HG02763 (cell line): Measurements from ENCODE around the gene FFAR3.
A peak's percentile ranks its signal among the peaks of the same experiment; 100 is the strongest.

Experiments
- ATAC-seq: cut with Tn5 transposase; IDR thresholded peaks from one replicate; pipeline ENCODE4 v1.9.1; 2021; ENCODE audit warnings: mild to moderate bottlenecking, moderate library complexity; ENCODE audit not compliant: unreplicated experiment

The FFAR3 gene

DNA sequence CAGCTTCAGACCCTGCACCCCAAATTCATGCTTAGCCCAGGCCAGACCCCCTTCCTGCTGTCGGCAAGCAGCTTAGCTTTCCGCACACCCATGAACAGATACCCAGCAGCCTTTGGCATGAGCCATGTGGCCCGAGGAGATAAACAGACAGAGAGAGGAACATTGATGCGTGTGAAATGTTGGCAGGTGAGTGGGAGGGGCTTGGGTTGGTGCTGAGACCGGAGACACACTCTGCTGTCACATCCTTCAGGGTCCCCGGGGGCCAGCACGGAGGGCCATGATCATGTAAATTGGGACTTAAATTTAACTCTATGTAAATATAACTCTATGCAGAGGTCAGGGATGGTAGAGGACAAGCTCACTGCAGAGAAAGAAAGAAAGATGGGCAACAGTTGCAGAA lies 27.8 kb upstream of the FFAR3 start:
- peak; percentile 46 for ATAC-seq

DNA sequence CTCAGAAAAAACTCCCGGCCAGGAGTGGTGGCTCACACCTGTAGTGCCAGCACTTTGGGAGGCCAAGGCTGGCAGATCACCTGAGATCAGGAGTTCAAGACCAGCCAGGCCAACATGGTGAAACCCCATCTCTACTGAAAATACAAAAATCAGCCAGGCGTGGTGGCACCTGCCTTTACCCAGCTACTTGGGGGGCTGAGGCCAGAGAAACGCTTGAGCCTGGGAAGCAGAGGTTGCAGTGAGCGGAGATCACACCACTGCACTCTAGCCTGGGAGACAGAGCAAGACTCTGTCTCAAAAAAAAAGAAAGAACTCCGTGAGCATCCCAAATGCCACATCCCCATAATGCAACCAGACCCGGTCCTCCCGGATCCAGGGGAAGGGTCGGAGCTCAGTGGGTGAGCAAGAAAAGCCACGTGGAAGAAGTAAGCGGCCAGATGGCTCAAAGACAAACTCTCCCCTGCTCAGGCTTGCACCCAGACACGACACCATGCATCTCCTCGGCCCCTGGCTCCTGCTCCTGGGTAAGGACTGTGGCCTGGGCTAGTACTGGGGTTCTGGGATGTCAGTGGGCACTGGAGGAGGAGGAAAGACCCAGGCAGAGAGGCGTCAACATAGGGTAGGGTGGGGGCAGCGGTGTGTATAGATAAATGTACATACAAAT lies 26.6 kb upstream of the FFAR3 start:
- no peak for ATAC-seq

DNA sequence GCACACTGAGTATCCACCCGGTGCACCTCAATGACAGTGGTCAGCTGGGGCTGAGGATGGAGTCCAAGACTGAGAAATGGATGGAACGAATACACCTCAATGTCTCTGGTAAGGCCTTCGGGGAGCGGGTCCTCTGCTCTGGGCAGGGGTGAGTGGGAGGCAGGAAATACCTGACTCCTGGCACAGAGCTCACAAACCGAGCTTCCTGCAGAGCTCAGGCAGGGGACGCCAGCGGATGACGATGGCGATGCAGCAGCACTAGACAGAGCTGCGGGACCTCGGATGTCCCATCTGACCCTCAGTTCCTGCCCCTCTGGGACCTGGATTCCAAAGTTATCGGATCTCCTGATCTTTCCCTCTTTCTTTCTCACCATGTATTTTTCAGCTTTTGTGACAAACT lies 25.4 kb upstream of the FFAR3 start:
- no peak for ATAC-seq

DNA sequence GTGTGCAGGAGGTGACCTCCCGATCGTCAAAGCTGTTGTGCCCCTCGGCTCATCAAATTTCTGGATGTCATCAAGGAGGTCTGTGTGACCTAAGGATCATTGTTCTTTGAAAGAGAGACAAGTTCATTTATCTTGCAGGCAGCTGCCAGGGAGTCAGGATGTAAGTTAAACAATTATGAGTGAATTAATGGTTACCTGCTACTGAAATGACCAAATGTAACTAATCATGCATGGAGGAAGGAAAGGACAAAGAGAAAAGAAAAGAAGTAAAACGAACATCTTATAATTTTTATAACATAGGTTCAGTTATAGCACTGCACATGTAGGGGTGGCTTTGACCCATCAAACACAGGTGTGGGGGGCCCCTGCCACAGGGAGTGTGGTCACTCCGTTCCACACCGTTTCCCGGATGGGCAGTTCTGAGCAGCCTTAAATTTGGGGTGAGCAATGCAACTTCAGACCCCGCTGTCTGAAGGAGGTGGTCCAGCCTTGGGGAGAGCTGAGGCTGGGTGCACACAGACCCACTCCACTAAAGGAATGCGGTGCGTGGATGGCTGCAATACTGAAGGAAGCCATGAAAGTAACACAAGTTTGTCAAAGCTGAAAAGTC lies 24.0 kb upstream of the FFAR3 start:
- no peak for ATAC-seq

DNA sequence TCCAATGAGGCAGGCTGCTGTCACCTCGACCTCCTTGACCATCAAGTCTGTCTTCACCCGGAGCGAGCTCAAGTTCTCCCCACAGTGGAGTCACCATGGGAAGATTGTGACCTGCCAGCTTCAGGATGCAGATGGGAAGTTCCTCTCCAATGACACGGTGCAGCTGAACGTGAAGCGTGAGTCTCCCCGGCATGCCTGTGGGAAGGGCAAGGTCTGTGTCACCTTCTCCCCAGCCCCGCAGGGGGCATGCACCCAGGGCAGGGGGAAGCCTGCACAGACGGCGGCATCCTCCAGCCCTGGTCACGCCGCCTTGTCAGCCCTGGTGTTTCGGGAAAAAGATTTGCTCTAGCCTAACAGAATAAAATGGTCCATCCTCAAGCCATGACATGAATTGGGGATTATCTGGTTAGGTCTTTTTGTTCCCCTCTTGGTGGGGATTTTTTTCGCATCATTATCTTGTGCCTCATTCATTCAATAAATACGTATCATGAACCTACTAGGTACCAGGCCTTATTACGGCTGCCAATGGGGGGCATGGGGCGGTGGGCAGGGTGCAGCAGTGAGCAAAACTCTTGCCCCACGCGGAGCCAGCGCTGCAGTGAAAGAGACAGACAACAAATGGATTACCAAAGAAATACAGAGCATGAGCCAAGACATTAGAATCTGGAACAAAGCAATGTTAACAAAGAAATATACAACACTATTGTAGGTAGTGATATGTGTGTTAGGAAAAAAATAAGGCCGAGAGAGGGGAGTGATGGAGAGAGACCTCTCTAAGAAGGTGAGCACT lies 21.9 kb upstream of the FFAR3 start:
- no peak for ATAC-seq

DNA sequence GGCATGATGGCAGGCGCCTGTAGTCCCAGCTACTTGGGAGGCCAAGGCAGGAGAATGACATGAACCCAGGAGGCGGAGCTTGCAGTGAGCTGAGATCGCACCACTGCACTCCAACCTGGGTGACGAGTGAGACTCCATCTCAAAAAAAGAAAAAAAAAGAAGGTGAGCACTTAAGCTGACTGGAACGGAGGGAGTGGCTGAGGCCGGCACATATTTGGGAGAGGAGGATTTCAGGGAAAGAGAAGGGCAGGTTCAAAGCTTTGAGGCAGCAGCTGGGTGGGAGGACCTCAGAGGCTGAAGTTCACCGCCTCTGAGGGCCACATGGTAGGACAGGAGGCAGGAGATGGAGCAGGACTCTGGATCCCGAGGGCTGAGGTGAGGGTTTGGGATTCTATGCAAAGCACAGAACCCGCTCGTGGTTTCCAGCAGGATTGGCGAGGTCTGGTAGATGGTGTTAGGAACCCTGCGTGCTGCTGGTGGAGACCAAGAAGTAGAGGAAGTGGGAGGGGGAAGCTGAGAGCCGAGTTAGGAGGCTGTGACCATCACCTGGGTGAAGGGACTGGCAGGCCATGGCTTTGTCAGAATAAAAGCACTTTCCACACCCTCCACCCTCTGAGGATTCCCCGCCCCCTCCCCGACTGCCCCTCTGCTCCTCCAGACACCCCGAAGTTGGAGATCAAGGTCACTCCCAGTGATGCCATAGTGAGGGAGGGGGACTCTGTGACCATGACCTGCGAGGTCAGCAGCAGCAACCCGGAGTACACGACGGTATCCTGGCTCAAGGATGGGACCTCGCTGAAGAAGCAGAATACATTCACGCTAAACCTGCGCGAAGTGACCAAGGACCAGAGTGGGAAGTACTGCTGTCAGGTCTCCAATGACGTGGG lies 20.9 kb upstream of the FFAR3 start:
- ATAC-seq, result no peak

DNA sequence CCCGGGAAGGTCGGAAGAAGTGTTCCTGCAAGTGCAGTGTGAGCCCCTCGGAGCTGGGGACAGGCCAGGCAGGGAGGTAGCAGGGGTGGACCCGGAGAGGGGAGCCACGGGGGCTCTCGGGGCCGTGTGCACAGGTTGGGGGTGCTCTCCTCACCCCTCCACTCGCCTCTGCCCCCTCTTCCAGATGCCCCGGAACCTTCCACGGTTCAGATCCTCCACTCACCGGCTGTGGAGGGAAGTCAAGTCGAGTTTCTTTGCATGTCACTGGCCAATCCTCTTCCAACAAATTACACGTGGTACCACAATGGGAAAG lies 20.3 kb upstream of the FFAR3 start:
- no peak for ATAC-seq

DNA sequence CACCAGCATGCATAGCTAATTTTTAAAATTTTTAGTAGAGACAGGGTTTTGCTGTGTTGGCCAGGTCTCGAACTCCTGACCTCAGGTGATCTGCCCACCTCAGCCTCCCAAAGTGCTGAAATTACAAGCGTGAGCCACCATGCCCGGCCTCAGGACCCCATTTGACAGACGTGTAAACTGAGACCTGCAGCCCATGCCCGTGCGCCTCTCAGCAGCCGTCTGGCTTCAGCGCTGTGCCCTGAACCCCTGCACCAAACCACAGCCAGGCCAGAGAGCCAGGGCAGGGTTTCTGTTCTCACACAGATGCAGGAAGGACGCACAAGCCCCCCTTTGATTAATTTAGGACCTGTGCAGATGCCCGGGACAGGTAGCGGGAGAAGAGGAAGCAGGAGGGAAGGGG lies 17.8 kb upstream of the FFAR3 start:
- no peak for ATAC-seq

DNA sequence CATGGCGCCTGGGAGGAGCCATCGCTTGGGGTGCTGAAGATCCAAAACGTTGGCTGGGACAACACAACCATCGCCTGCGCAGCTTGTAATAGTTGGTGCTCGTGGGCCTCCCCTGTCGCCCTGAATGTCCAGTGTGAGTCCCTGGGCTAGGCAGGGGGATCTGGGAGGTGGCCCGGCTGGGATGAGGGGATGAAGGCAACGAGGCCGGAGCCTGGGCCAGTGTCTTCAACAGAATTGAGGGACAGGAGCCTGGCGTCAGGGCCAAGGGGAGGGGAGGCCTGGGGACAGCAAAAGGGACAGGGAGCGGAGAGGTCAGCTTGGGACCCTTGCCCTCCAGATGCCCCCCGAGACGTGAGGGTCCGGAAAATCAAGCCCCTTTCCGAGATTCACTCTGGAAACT lies 17.3 kb upstream of the FFAR3 start:
- no peak for ATAC-seq

DNA sequence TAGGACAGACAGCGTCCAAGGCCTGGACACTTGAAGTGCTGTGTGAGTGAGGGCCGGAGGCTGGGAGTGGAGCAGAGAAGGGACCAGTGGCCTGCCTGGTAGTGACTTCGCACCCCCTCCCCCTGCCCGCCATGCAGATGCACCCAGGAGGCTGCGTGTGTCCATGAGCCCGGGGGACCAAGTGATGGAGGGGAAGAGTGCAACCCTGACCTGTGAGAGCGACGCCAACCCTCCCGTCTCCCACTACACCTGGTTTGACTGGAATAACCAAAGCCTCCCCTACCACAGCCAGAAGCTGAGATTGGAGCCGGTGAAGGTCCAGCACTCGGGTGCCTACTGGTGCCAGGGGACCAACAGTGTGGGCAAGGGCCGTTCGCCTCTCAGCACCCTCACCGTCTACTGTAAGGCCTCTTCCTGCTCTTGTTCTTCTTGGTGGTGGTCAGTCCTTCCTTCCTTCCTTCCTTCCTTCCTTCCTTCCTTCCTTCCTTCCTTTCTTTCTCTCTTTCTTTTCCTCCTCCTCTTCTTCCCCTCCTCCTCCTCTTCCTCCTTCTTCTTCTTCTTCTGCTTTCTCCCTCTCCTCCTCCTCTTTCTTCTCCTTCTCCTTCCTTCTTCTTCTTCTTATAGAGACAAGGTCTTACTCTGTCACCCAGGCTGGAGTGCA lies 16.6 kb upstream of the FFAR3 start:
- no peak for ATAC-seq

DNA sequence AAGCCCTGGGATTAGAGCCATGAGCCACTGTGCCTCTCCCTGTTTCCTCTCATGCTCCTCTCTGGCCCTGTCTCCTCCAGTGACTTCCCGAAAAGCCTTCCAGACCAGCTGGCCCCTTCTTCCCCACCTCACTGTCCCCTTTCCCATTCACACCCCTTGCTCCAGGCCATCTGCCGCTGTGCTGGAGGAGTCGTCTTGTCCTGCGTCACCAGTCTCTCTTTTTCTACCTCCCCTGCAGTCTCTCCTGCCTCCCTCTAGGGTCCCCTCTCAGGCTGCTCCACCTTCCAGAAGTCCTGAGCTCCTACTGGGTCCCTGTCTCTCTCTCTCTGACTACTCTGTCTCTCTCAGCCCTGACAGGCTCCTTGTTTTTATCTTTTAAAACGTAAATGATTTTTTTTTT lies 15.8 kb upstream of the FFAR3 start:
- no peak for ATAC-seq

DNA sequence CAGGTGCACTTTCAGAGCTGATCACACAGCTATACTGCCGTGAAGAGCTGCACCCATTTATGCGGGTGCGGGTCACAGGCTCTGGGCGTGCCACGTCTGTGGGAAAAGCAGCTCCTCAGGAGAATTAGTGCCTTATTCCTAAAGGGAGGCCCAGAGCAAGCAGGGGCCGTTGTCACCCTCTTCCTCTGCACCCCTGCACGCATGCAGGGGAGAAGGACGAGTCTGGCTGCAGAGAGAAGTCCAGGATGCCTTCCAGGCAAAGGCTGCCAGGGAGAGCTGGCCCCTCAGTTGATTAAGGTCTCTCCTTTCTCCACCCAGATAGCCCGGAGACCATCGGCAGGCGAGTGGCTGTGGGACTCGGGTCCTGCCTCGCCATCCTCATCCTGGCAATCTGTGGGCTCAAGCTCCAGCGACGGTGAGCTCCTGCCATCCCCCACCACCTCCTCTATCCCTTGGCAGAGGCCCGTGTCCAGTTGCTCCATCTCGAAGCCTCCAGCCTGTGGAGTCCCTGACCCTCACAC lies 13.7 kb upstream of the FFAR3 start:
- no peak for ATAC-seq

DNA sequence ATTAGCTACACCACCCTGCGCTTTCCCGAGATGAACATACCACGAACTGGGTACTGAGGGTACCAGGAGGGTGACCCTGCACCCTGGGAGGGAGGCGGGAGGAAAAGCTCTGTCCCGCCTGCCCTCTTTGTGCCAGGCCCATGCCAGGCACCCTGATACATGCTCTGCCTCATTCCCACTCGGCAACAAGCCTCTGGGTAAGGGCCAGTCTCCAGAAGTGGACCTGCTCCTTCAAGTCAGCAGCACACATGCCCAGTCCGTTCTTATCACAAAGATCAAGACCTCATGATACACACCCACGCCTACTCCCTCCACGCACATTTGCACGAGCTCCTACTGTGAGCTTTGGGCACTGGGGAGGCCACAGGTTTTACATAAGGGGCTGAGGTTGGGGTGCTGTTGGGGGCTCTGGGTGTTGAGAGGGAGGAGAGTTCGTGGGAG lies 12.6 kb upstream of the FFAR3 start:
- ATAC-seq, result no peak

DNA sequence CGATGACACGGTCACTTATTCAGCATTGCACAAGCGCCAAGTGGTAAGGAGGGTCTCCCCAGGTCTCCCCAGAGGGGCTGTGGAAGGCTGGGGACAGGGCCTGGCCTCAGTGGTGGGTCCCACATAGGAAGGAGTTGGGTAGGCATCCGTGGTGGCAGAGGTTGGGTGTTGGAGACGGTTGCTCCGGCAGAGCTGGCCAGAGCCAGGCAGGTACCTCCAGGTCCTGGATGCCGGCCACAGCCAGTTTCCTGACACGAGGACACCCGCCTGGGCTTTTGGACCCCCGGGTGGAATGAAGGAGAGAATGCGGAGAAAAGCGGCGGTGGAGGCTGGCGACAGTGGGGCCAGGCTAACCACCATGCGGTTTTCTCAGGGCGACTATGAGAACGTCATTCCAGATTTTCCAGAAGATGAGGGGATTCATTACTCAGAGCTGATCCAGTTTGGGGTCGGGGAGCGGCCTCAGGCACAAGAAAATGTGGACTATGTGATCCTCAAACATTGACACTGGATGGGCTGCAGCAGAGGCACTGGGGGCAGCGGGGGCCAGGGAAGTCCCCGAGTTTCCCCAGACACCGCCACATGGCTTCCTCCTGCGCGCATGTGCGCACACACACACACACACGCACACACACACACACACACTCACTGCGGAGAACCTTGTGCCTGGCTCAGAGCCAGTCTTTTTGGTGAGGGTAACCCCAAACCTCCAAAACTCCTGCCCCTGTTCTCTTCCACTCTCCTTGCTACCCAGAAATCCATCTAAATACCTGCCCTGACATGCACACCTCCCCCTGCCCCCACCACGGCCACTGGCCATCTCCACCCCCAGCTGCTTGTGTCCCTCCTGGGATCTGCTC lies 11.8 kb upstream of the FFAR3 start:
- ATAC-seq, result peak; percentile 34

DNA sequence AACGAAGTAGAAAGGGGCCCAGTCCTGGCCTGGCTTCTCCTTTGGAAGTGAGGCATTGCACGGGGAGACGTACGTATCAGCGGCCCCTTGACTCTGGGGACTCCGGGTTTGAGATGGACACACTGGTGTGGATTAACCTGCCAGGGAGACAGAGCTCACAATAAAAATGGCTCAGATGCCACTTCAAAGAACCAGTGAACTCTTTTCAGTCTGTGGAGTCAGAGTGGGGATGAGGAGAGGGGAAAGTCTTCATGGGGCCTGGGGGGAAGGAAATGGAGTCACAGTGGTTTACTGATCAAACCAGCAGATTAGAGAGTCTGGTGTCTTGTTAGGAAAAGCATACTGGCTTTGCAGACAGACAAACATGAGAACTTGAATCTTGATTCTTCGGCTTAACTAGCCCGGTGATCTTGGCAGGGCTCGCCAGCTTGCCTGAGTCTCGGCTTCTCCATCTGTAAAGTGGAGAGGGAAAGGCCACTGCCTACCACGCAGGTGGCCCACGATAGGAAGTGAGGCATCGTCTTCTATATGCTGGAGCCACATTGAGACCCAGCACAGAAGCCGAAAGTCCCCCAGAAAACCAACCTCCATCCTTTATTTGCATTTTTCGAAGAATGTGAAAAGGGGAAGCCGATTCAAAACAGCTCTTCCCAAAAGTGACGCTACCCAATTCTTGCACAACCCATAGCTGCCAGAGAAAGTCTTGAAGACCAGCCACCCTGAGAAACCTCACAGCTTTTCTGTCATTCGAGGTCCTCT lies 10.9 kb upstream of the FFAR3 start, which contains the start of gene FFAR1:
TSS of gene FFAR1 (plus strand) at position 732 of the 759 bp plus-strand sequence. CDS start 3,650 bp downstream, outside the sequence.
- ATAC-seq, result peak; percentile 59

DNA sequence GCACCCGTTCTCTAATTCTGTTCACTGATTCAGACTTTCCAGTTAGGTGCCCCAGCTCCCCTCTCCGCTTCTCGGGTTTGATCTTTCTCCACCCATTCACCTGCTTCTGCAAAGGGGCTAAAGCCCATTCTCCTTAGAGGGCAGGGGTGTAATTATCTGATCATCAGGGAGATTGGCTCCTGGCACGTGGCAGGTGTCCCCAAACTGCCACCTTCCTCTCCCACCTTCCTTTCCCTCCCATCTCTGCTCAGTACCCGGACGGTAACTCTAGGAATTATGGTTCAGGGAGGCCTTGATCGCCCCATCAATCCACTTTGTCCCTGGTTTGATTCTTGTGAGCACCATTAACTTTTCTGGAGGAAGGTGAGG lies 10.3 kb upstream of the FFAR3 start:
- ATAC-seq, result no peak

DNA sequence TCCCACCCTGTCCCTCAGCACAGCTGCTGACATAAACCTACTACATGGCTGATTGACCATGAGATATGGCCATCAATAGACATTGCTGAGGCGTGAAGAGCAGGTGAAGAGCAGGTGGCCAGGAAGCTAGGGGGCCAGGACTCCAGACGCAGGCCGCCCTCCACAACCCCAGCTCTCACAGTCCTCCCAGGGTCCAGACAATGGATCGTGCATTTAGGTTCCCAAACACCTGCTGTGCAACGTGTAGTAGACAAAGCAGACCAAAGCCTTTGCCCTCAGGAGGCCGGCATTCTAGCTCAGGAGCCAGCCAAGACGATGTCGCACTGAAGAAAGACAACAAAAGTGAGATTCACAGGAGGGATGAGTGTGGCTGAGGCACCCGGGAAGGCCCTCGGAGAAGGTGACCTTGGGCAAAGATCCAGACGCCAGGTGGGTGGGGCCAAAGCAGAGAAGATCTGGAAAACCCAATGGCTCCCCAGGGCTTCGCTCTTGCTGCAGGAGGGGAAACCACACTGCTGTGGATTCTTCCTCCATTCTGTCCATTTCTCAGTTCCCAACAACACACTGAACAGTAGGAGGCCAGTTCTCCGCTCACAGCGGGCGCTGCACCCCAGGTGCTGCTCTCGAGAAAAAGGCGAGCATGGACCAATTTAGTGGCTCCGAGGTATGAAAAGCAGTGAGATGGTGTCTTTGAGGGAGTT lies 9.2 kb upstream of the FFAR3 start:
- ATAC-seq, result no peak
